Islet of Langerhans (tissue), 1 donor: ENCODE results near the gene FBXL14.

Experiments used
- FAIRE-seq: peaks from one replicate; lab custom pipeline; 2011; peaks lifted over from hg19 to GRCh38; lab: Jason Lieb, UNC

Gene FBXL14

GRCh38 chr12:1592444-1593173 lies 1.8 kb downstream of the FBXL14 start:
- FAIRE-seq = no peak

DNA sequence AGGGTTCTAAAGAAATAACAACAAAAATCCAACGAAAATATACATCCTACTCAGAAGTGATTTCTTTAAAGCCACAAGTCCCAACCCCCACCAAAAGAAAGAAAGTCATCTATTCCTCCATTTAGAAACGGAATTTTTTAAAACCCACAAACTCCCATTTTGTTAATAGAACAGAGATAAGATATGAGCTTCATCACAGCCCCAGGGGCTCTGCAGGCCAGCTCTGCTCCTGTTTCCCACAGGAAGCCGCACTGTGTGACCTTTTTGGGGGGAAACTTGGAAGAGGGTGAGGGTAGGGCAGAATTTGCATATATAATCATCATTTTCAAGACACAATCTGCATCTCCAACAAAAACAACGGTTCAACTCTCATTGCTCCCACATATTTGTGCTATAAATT lies 2.8 kb downstream of the FBXL14 start:
- no peak for FAIRE-seq

DNA sequence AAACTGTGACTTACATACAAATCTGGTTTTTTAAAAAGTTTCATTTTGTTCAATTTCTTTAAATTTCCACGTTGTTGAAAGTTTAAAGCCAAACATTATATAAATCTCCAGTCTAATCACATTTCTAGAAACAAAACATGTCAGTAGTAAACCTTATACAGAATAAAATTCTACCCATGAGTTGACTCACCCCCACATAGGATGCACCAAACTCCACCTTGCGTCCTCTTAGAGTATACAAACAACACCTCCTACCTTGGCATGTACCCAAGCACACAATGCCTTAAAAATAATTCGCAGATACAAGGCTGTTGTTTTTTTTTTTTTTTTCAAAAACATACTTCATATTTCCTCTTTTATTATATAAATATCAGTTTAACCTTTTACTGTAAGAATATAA lies 3.3 kb downstream of the FBXL14 start:
- FAIRE-seq = no peak

GRCh38 chr12:1590221-1590979 lies 4.0 kb downstream of the FBXL14 start:
- no peak for FAIRE-seq

- no peak for FAIRE-seq
These were observed 5.8 kb downstream of the FBXL14 start for GRCh38 chr12:1588575-1588947.

- no peak for FAIRE-seq
These were observed 6.3 kb downstream of the FBXL14 start for GRCh38 chr12:1587927-1588574.

DNA sequence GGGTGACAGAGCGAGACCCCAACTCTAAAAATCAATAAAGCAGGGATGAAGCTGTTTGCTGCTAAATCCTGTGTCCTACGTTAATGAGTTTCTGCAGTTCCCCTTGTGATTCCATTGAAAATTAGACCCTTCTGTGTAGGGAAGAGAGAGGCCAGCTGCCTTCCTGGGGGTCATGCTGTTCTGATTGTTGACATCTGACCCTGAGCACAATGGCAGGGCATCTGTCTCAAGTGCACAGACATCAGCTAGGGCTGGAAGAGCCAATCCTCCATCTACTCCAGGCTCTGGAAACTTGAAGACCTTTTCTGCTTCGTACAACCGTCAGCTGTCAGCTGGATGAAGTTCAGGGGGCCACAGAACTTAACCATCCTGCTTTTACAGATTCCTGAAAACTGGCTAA lies 10.1 kb downstream of the FBXL14 start:
- no peak for FAIRE-seq

DNA sequence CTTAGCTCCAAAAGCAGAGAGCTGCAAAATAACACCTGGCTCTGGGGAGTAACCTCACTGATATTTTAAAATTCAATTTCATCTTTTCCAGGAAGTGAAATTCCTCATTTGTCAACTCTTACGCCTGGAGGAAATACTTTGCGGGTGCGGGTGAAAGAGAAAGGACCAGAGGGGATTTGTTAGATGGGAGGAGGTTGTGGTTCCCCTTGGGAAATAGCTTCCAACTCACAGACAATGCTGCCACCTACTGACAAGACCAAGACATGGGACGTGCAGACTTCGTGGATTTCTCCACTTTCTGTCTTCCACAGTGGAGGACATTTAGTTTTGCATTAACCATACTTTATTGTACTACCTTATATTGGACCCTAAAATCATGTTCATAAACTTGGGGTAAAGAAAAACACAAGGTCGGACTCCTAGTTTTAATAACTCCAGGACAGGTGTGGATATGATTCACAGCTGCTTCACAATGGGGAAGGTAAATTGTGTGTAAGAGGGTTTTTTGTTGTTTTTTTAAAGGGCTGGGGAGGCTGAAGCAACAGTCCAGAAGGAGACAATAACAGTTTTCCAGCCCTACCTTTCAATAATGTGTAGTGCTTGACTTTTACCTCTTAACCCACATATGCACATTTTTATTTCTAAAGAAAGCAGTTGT lies 10.8 kb downstream of the FBXL14 start:
- FAIRE-seq = no peak

DNA sequence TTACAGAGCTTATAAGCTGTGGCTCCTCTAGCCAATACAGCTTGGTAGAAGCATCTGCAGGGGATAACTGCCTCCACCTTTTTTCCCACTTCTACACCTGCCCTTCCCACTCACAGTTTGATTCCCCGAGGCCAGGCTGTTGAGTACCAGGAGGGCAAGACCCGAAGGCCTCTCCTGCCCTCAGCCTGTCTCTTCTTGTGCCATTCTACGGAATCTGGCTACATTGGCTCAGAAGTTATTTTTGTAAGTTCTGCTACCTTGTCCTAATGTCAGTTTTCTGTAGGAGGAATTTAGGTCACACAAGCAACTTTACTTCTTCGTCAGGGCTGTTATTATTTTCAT lies 11.7 kb downstream of the FBXL14 start:
- FAIRE-seq = no peak

- FAIRE-seq = no peak
These were observed 12.2 kb downstream of the FBXL14 start for GRCh38 chr12:1581973-1582708.

DNA sequence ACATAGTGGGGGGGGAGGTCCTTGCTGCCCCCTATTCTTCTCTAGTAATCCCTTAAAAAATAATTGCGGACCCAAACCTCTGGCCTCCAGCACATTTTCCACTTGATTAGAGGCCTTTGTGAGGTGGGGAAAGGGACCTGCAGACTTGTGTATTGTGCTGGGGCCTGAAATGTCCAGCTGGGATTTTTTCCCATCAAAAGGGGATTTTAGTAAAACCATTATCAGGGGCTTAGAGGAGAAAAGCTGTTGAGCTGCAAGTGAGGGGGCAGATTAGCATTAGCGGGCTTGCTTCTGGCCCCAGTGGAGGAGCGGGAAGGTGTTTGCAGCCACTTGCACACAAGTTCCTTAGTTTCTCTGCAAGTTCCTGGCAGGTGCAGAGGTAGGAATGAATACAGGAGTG lies 13.9 kb downstream of the FBXL14 start:
- no peak for FAIRE-seq

- FAIRE-seq = no peak
These were observed 14.5 kb downstream of the FBXL14 start for GRCh38 chr12:1579651-1580435.

GRCh38 chr12:1576410-1577241 lies 17.8 kb downstream of the FBXL14 start:
- no peak for FAIRE-seq

GRCh38 chr12:1575408-1576401 lies 18.7 kb downstream of the FBXL14 start:
- FAIRE-seq = no peak

DNA sequence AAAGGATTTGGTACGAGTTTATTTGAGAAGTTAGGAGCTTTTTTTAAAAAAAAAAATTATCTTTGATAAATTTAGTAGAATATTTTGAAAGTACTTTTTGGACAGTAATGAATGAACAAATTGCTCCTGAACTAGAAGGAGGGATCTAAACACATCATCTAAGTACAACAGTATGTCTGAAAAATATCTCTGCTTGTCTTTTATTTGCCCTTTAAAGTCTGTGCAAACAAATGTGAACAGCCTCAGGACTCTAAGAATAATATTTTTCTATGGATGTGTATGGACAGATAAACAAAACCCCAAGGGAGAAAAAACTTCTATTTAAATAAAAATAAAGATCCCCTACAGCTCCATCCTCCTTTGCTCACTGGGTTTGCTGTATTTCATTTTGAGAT lies 19.5 kb downstream of the FBXL14 start:
- no peak for FAIRE-seq

- FAIRE-seq = no peak
These were observed 20.2 kb downstream of the FBXL14 start for GRCh38 chr12:1573960-1574864.

DNA sequence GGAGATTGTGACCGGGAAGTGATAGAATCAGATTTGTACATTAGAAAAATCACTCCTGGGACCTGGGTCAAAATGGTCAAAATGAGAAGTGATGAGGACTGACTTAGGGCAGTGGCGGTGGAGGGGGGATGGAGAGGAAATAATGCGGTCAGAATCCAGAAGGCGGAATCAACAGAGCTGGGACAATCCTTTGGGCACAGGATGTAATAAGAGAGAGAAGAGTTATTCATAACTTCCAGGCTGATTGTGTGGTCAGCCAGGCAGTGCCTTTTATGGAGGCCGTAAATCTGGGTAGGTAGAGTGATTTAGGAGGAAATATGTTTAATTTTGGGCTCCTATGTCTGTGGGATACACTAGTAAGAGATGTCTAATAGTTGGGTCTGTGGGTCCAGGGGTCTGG lies 21.6 kb downstream of the FBXL14 start:
- no peak for FAIRE-seq

GRCh38 chr12:1567852-1568251 lies 26.5 kb downstream of the FBXL14 start:
- FAIRE-seq = no peak
